Muscle layer of colon (tissue), 2 donors: ENCODE results near the gene CMIP.

Experiments
- H3K27ac ChIP-seq: one replicate; pipeline ENCODE4 v1.7.0; 2013; ENCODE audit warnings: low read depth, mild to moderate bottlenecking, low read length, moderate library complexity
- H3K27me3 ChIP-seq, 2 donors: one replicate each; pipeline ENCODE4 v1.7.0; 2013; ENCODE audit warnings: low read length in 2 of 2, mild to moderate bottlenecking in 2 of 2; ENCODE audit not compliant: insufficient read depth in 2 of 2, control insufficient read depth in 1 of 2
- H3K36me3 ChIP-seq: one replicate; pipeline ENCODE4 v1.7.0; 2013; ENCODE audit warnings: mild to moderate bottlenecking, low read length; ENCODE audit not compliant: insufficient read depth
- H3K4me1 ChIP-seq: one replicate; pipeline ENCODE4 v1.7.0; 2013; ENCODE audit warnings: mild to moderate bottlenecking, low read length; ENCODE audit not compliant: insufficient read depth
- H3K4me3 ChIP-seq, 2 donors: one replicate each; pipeline ENCODE4 v1.7.0; 2013; ENCODE audit warnings: low read length in 2 of 2, low read depth in 1 of 2, mild to moderate bottlenecking in 1 of 2, moderate library complexity in 1 of 2
- H3K9ac ChIP-seq: one replicate; pipeline ENCODE4 v1.7.0; 2013; ENCODE audit warnings: low read length
- H3K9me3 ChIP-seq: one replicate; pipeline ENCODE4 v1.7.0; 2013; ENCODE audit warnings: mild to moderate bottlenecking, low read length
- donor health status: abdominal sarcoma.
- donor health status: Adenocarcinoma of cecum.

Gene CMIP

GRCh38 chr16:81424771-81425170 is 19.8 kb upstream of the CMIP start:
- no peak overlapping the region for H3K4me3 ChIP-seq
- no peaks in the 10 kb centered on the region for H3K9me3 ChIP-seq
- H3K27me3 ChIP-seq: no peaks in the 10 kb centered on the region
- H3K9ac ChIP-seq: no peak overlapping the region
- H3K4me1 ChIP-seq: no peaks in the 10 kb centered on the region
- H3K27ac ChIP-seq: no peak overlapping the region
- H3K36me3 ChIP-seq: no peaks in the 10 kb centered on the region

- Histone ChIP-seq H3K27me3 (no peaks in the 10 kb centered on the region), H3K4me3 (no peak overlapping the region), H3K9me3 (no peaks in the 10 kb centered on the region), H3K9ac (no peak overlapping the region), H3K27ac (no peak overlapping the region), H3K36me3 (no peaks in the 10 kb centered on the region), H3K4me1 (no peaks in the 10 kb centered on the region)
Observed at GRCh38 chr16:81427219-81427618, 17.4 kb upstream of the CMIP start.

- Histone ChIP-seq H3K27me3 (no peaks in the 10 kb centered on the region), H3K9ac (no peak overlapping the region), H3K4me3 (no peak overlapping the region), H3K4me1 (no peaks in the 10 kb centered on the region), H3K27ac (no peak overlapping the region), H3K36me3 (no peaks in the 10 kb centered on the region), H3K9me3 (no peaks in the 10 kb centered on the region)
Observed at GRCh38 chr16:81429045-81429521, 15.5 kb upstream of the CMIP start.

GRCh38 chr16:81431554-81432353 is 12.9 kb upstream of the CMIP start:
- H3K4me1 ChIP-seq: no peaks in the 10 kb centered on the region
- no peak overlapping the region for H3K27ac ChIP-seq
- no peaks in the 10 kb centered on the region for H3K27me3 ChIP-seq
- H3K9me3 ChIP-seq: no peaks in the 10 kb centered on the region
- no peak overlapping the region for H3K4me3 ChIP-seq
- H3K9ac ChIP-seq: no peak overlapping the region
- no peaks in the 10 kb centered on the region for H3K36me3 ChIP-seq

- H3K9ac ChIP-seq: no peak overlapping the region
- H3K9me3 ChIP-seq: no peaks in the 10 kb centered on the region
- H3K27me3 ChIP-seq: no peaks in the 10 kb centered on the region
- no peak overlapping the region for H3K27ac ChIP-seq
- H3K4me1 ChIP-seq: no peaks in the 10 kb centered on the region
- H3K4me3 ChIP-seq: no peak overlapping the region
- no peaks in the 10 kb centered on the region for H3K36me3 ChIP-seq
Observed at GRCh38 chr16:81432937-81433557, 11.6 kb upstream of the CMIP start.

- H3K4me1 ChIP-seq: no peaks in the 10 kb centered on the region
- no peaks in the 10 kb centered on the region for H3K27me3 ChIP-seq
- H3K4me3 ChIP-seq: no peak overlapping the region
- H3K9me3 ChIP-seq: no peaks in the 10 kb centered on the region
- no peak overlapping the region for H3K9ac ChIP-seq
- H3K27ac ChIP-seq: no peak overlapping the region
- no peaks in the 10 kb centered on the region for H3K36me3 ChIP-seq
Observed at GRCh38 chr16:81435103-81435502, 9.5 kb upstream of the CMIP start.

- no peaks in the 10 kb centered on the region for H3K4me1 ChIP-seq
- no peaks in the 10 kb centered on the region for H3K9me3 ChIP-seq
- H3K9ac ChIP-seq: no peak overlapping the region
- no peaks in the 10 kb centered on the region for H3K27me3 ChIP-seq
- H3K27ac ChIP-seq: no peak overlapping the region
- H3K36me3 ChIP-seq: no peaks in the 10 kb centered on the region
- H3K4me3 ChIP-seq: no peak overlapping the region
Observed at GRCh38 chr16:81435567-81435966, 9.0 kb upstream of the CMIP start.

- H3K4me1 ChIP-seq: no peaks in the 10 kb centered on the region
- no peaks in the 10 kb centered on the region for H3K27me3 ChIP-seq
- no peak overlapping the region for H3K4me3 ChIP-seq
- no peaks in the 10 kb centered on the region for H3K9me3 ChIP-seq
- H3K36me3 ChIP-seq: no peaks in the 10 kb centered on the region
- H3K9ac ChIP-seq: no peak overlapping the region
- no peak overlapping the region for H3K27ac ChIP-seq
Observed at GRCh38 chr16:81436386-81436785, 8.2 kb upstream of the CMIP start.

GRCh38 chr16:81437865-81438264 is 6.7 kb upstream of the CMIP start:
- H3K27ac ChIP-seq: no peak overlapping the region
- H3K4me3 ChIP-seq: no peak overlapping the region
- H3K4me1 ChIP-seq: no peaks in the 10 kb centered on the region
- H3K27me3 ChIP-seq: no peaks in the 10 kb centered on the region
- no peak overlapping the region for H3K9ac ChIP-seq
- no peaks in the 10 kb centered on the region for H3K9me3 ChIP-seq
- no peaks in the 10 kb centered on the region for H3K36me3 ChIP-seq

GRCh38 chr16:81440888-81441761 is 3.5 kb upstream of the CMIP start:
- H3K9me3 ChIP-seq: no peaks in the 10 kb centered on the region
- no peak overlapping the region for H3K4me3 ChIP-seq
- no peaks in the 10 kb centered on the region for H3K36me3 ChIP-seq
- no peak overlapping the region for H3K27ac ChIP-seq
- H3K27me3 ChIP-seq: no peaks in the 10 kb centered on the region
- H3K9ac ChIP-seq: no peak overlapping the region
- peaks cover 6% of the 10 kb centered on the region for H3K4me1 ChIP-seq

GRCh38 chr16:81442220-81442915 is 2.2 kb upstream of the CMIP start:
- Histone ChIP-seq H3K4me3 (no peak overlapping the region), H3K27me3 (no peaks in the 10 kb centered on the region), H3K27ac (no peak overlapping the region), H3K9ac (no peak overlapping the region), H3K4me1 (peaks cover 19% of the 10 kb centered on the region), H3K9me3 (no peaks in the 10 kb centered on the region), H3K36me3 (no peaks in the 10 kb centered on the region)
